HepG2 (cell line): ENCODE results near the gene TALDO1. TPM values are rescaled to one million over a fixed set of nuclear protein-coding genes. Genes with fewer than 3 reads are reported as not detected.

Experiments
- AHDC1 ChIP-seq: sonication (generic); formaldehyde crosslinking; IDR thresholded peaks from 2 replicates; pipeline ENCODE4 v1.5.1; 2020; ENCODE audit warnings: mild to moderate bottlenecking, missing genetic modification reagents, borderline replicate concordance
- CERS6 ChIP-seq: sonication (generic); formaldehyde crosslinking; IDR thresholded peaks from 2 replicates; pipeline ENCODE4 v1.5.0; 2020; ENCODE audit warnings: missing genetic modification reagents
- PHB2 ChIP-seq: fragments of 450-650 bp; IDR thresholded peaks from 2 replicates; pipeline ENCODE4 v1.6.1; 2018; ENCODE audit not compliant: partially characterized antibody
- POLR2A ChIP-seq, 2 experiments: IDR thresholded peaks; 2 replicates each; pipeline ENCODE4 v1.6.1; 2011; ENCODE audit warnings: low read depth in 2 of 2, low read length in 2 of 2, mild to moderate bottlenecking in 1 of 2, moderate library complexity in 1 of 2; ENCODE audit not compliant: insufficient read depth in 1 of 2
- PTBP1 ChIP-seq: fragments of 200-400 bp; formaldehyde crosslinking; IDR thresholded peaks from 2 replicates; pipeline ENCODE4 v1.6.1; 2018; ENCODE audit warnings: low read length, low read depth; ENCODE audit not compliant: poor library complexity, severe bottlenecking
- SIN3A ChIP-seq: IDR thresholded peaks from 2 replicates; pipeline ENCODE4 v1.6.1; 2011; ENCODE audit warnings: low read depth, mild to moderate bottlenecking, control low read depth, low read length, borderline replicate concordance
- SMAD9 ChIP-seq: sonication (generic); formaldehyde crosslinking; IDR thresholded peaks from 2 replicates; pipeline ENCODE4 v1.5.1; 2020; ENCODE audit warnings: mild to moderate bottlenecking, missing genetic modification reagents
- SMARCC2 ChIP-seq: fragments of 450-650 bp; IDR thresholded peaks from 2 replicates; pipeline ENCODE4 v1.6.1; 2017; ENCODE audit warnings: antibody characterized with exemption, mild to moderate bottlenecking
- SP5 ChIP-seq: IDR thresholded peaks from 2 replicates; pipeline ENCODE4 v1.6.1; 2016; ENCODE audit warnings: low read depth, borderline replicate concordance
- ZBTB20 ChIP-seq: sonication (generic); formaldehyde crosslinking; IDR thresholded peaks from 2 replicates; pipeline ENCODE4 v1.8.1; 2023; ENCODE audit warnings: missing genetic modification reagents, low read depth, mild to moderate bottlenecking, borderline replicate concordance
- ZNF143 ChIP-seq: sonication (generic); formaldehyde crosslinking; IDR thresholded peaks from 2 replicates; pipeline ENCODE4 v1.4.0; 2020; ENCODE audit warnings: missing genetic modification reagents
- ZNF275 ChIP-seq: sonication (generic); formaldehyde crosslinking; IDR thresholded peaks from 2 replicates; pipeline ENCODE4 v1.8.0; 2022; ENCODE audit warnings: missing genetic modification reagents, mild to moderate bottlenecking, inconsistent platforms, borderline replicate concordance
- ZNF567 ChIP-seq: sonication (generic); formaldehyde crosslinking; IDR thresholded peaks from 2 replicates; pipeline ENCODE4 v1.8.1; 2023; ENCODE audit warnings: mild to moderate bottlenecking, missing genetic modification reagents, borderline replicate concordance
- ZNF580 ChIP-seq: IDR thresholded peaks from 2 replicates; pipeline ENCODE4 v1.6.1; 2016; ENCODE audit warnings: low read depth, borderline replicate concordance
- polyA plus RNA-seq, 8 experiments: library from polyadenylated mRNA; depleted of rRNA in 3 of 8; stranded (reverse) in 7 of 8; unstranded in 1 of 8; fragments of >200 nt; fragmentation: Illumina TruSeq in 4 of 8; extraction: Trizol in 4 of 8; gene quantifications; 2 replicates each; pipeline versions ENCODE4 v1.2.1 to v1.2.3, GENCODE V29; 2011 to 2016; ENCODE audit warnings: low read depth in 4 of 8, missing spikeins in 1 of 8, mixed read lengths in 1 of 8; ENCODE audit not compliant: insufficient read depth in 1 of 8
- total RNA-seq, 5 experiments: library from RNA; depleted of rRNA; stranded (reverse); fragments of >200 nt; fragmentation: Illumina TruSeq; extraction: Trizol; gene quantifications; 2 replicates each; pipeline ENCODE4 v1.2.3, GENCODE V29; 2016; ENCODE audit warnings: low read depth in 1 of 5
- TF ChIP-seq, protein P1 (sequence below): fragments of 450-650 bp; IDR thresholded peaks from 2 replicates; pipeline ENCODE4 v1.6.1; 2016
- TF ChIP-seq, protein P2 (sequence below): sonication (generic); formaldehyde crosslinking; IDR thresholded peaks from 2 replicates; pipeline ENCODE4 v1.5.0; 2020; ENCODE audit warnings: mild to moderate bottlenecking, low read depth, missing genetic modification reagents, borderline replicate concordance
- TF ChIP-seq, protein P3 (sequence below): sonication (generic); formaldehyde crosslinking; IDR thresholded peaks from 2 replicates; pipeline ENCODE4 v1.8.0; 2022; ENCODE audit warnings: mild to moderate bottlenecking, missing genetic modification reagents, moderate library complexity

The TALDO1 gene
- total and polyA plus RNA-seq, 2 of the 13 experiments (the other 11 are each of a cell fraction or from before 2014, with no cell fraction given), result 107 to 240 TPM

DNA sequence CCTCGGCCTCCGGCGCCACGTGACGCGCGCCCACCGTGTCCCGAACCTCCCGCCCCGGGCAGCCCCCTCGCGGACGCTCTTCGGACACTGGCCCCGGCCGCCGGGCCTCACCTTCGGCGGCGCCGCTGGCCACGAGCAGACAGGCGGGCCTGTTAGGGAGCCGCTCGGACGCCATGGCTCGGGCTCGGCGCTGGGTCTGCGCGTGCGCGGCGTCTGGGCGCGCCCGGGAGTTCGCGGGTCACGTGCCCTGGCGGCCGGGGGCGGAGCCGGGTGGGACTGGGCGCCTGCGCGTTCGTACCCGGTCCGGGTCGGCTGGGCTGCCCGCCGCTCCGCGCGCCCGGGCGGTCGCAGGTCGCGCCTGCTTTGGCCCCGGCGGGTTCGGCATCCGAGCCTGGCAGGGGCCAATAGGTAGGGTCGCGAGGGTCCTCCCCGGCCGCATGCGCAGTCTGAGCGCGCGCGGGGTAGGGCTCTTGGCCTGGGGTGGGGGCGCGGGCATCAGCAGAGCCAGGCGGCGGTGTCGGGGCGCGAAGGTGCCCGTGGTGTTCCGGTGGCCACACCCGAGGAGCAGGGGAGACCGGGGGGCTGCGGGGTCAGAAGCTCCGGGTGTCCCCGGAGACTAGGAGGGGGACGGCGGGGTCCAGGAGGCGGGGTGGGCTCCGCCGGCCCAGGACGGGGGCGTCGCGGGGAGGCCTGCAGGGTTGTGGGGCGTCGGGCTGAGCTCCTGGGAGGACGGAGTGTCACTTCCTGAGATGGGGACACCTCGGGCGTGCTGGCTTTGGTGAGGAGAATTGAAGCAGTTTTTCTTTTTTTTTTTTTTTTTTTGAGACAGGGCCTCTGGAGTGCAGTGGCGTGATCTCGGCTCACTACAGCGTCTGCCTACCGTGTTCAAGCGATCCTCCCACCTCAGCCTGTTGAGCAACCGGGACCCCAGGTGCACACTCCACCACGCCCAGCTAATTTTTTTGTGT is 30.3 kb downstream of the TALDO1 start, which contains the start of gene GATD1 (continued):
- TF ChIP-seq, protein P1, sequence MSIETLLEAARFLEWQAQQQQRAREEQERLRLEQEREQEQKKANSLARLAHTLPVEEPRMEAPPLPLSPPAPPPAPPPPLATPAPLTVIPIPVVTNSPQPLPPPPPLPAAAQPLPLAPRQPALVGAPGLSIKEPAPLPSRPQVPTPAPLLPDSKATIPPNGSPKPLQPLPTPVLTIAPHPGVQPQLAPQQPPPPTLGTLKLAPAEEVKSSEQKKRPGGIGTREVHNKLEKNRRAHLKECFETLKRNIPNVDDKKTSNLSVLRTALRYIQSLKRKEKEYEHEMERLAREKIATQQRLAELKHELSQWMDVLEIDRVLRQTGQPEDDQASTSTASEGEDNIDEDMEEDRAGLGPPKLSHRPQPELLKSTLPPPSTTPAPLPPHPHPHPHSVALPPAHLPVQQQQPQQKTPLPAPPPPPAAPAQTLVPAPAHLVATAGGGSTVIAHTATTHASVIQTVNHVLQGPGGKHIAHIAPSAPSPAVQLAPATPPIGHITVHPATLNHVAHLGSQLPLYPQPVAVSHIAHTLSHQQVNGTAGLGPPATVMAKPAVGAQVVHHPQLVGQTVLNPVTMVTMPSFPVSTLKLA, result no peak
- TF ChIP-seq SMAD9, result no peak
- TF ChIP-seq, protein P2, sequence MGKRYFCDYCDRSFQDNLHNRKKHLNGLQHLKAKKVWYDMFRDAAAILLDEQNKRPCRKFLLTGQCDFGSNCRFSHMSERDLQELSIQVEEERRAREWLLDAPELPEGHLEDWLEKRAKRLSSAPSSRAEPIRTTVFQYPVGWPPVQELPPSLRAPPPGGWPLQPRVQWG, result no peak
- TF ChIP-seq ZNF567 (CRISPR knock-in tag), result 0 out of 2 replicates have a peak, but pooled peaks have one; percentile 27
- TF ChIP-seq, protein P3, sequence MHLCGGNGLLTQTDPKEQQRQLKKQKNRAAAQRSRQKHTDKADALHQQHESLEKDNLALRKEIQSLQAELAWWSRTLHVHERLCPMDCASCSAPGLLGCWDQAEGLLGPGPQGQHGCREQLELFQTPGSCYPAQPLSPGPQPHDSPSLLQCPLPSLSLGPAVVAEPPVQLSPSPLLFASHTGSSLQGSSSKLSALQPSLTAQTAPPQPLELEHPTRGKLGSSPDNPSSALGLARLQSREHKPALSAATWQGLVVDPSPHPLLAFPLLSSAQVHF, result no peak
- no peak for TF ChIP-seq ZBTB20 (CRISPR knock-in tag)
- no peak for TF ChIP-seq PTBP1
- no peak for TF ChIP-seq PHB2
- no peak for TF ChIP-seq ZNF143 (CRISPR knock-in tag)
- no peak for TF ChIP-seq ZNF275
- no peak for TF ChIP-seq CERS6
- no peak for TF ChIP-seq AHDC1 (CRISPR knock-in tag)
- no peak for TF ChIP-seq SMARCC2
- peak; percentile 56; the same call in 1 of the 2 replicates for TF ChIP-seq SIN3A
- 0 out of 2 replicates have a peak, but pooled peaks have one; percentile 26 for TF ChIP-seq ZNF580 (CRISPR knock-in tag)
- TF ChIP-seq SP5 (CRISPR knock-in tag), result no peak
- TF ChIP-seq POLR2A (IDR thresholded peaks at IDR 0.05; ENCODE audit: insufficient read depth in 1 of 2, low read depth in 2 of 2, low read length in 2 of 2), result peak in 1 of 2 experiments; percentile 57; a peak in 2 of 4 replicates
